GM18505 (cell line): ENCODE data around the gene MCC.
A peak's percentile ranks its signal among the peaks of the same experiment; 100 is the strongest.

Experiments used
- ATAC-seq: cut with Tn5 transposase; IDR thresholded peaks from one replicate; pipeline ENCODE4 v1.9.1; 2021; ENCODE audit not compliant: unreplicated experiment
- POLR2A ChIP-seq: IDR thresholded peaks from 4 replicates; pipeline ENCODE4 v1.6.1; 2011; ENCODE audit warnings: borderline replicate concordance; ENCODE audit not compliant: insufficient read depth, insufficient read length; ENCODE audit errors: extremely low read depth

Gene MCC

GRCh38 chr5:113381791-113382190 is 106.5 kb downstream of the MCC start:
- TF ChIP-seq POLR2A = no peak
- no peak for ATAC-seq

- TF ChIP-seq POLR2A = no peak
- ATAC-seq = no peak
These were observed 107.4 kb downstream of the MCC start for GRCh38 chr5:113380807-113381326.

- no peak for TF ChIP-seq POLR2A
- no peak for ATAC-seq
These were observed 108.1 kb downstream of the MCC start for GRCh38 chr5:113379936-113380806.

GRCh38 chr5:113378959-113379541 is 109.2 kb downstream of the MCC start:
- peak; percentile 68 for ATAC-seq
- no peak for TF ChIP-seq POLR2A

GRCh38 chr5:113378514-113378913 is 109.7 kb downstream of the MCC start:
- TF ChIP-seq POLR2A = no peak
- ATAC-seq = no peak

GRCh38 chr5:113378081-113378480 is 110.2 kb downstream of the MCC start:
- TF ChIP-seq POLR2A = no peak
- ATAC-seq = no peak

- no peak for TF ChIP-seq POLR2A
- ATAC-seq = no peak
These were observed 111.6 kb downstream of the MCC start for GRCh38 chr5:113376640-113377039.

- no peak for ATAC-seq
- no peak for TF ChIP-seq POLR2A
These were observed 112.7 kb downstream of the MCC start for GRCh38 chr5:113375480-113376060.

- TF ChIP-seq POLR2A = no peak
- no peak for ATAC-seq
These were observed 114.8 kb downstream of the MCC start for GRCh38 chr5:113373426-113373825.

- no peak for ATAC-seq
- TF ChIP-seq POLR2A = no peak
These were observed 116.5 kb downstream of the MCC start for GRCh38 chr5:113371721-113372196.

- no peak for TF ChIP-seq POLR2A
- ATAC-seq = no peak
These were observed 120.7 kb downstream of the MCC start for GRCh38 chr5:113367586-113367985.

- TF ChIP-seq POLR2A = no peak
- ATAC-seq = no peak
These were observed 123.8 kb downstream of the MCC start for GRCh38 chr5:113364466-113364865.

- no peak for ATAC-seq
- no peak for TF ChIP-seq POLR2A
These were observed 126.6 kb downstream of the MCC start for GRCh38 chr5:113361701-113362100.
